PC-9 (cell line): ENCODE results near the gene FERMT2. TPM values are rescaled to one million over a fixed set of nuclear protein-coding genes. Genes with fewer than 3 reads are reported as not detected.

Experiments used
- BruUV-seq: library from RNA; stranded (reverse); fragments of 400-500 nt; replicated peaks from 2 replicates; lab custom pipeline; 2021; lab: Mats Ljungman, UMichigan
- CTCF ChIA-PET: fragments of 300-600 bp; sonication (Branson Sonifier 250); formaldehyde crosslinking; loops from one replicate; lab custom pipeline; 2022; ENCODE audit warnings: antibody characterized with exemption; lab: Charles Lee
- POLR2A ChIA-PET: fragments of 300-600 bp; sonication (Branson Sonifier 250); formaldehyde crosslinking; loops from one replicate; lab custom pipeline; 2022; ENCODE audit warnings: antibody characterized with exemption; ENCODE audit not compliant: unreplicated experiment; lab: Charles Lee
- DNase-seq, 2 experiments: peaks; one replicate each; pipeline versions ENCODE4 v3.0.0 to v3.0.0-alpha.2; 2015 to 2022; ENCODE audit warnings: mixed read lengths in 1 of 2
- H2AFZ ChIP-seq: fragments of 200-600 bp; sonication (generic); 2 replicates; pipeline ENCODE4 v1.8.1; 2017; ENCODE audit warnings: antibody characterized with exemption
- H3F3A ChIP-seq: fragments of 200-600 bp; sonication (generic); 2 replicates; pipeline ENCODE4 v1.8.1; 2017; ENCODE audit warnings: antibody characterized with exemption, mild to moderate bottlenecking, low read depth; ENCODE audit not compliant: insufficient read depth
- H3K27ac ChIP-seq: fragments of 200-600 bp; sonication (generic); 2 replicates; pipeline ENCODE4 v1.6.1; 2016; ENCODE audit warnings: mixed run types
- H3K27me3 ChIP-seq: fragments of 200-600 bp; sonication (generic); 2 replicates; pipeline ENCODE4 v1.6.1; 2016; ENCODE audit warnings: low read depth, mixed run types; ENCODE audit not compliant: insufficient read depth
- H3K36me3 ChIP-seq: fragments of 200-600 bp; sonication (generic); 2 replicates; pipeline ENCODE4 v1.6.1; 2016; ENCODE audit warnings: low read depth, mixed run types
- H3K4me1 ChIP-seq: fragments of 200-600 bp; sonication (generic); replicated peaks from 2 replicates; pipeline ENCODE4 v1.6.1; 2016; ENCODE audit warnings: mixed run types; ENCODE audit not compliant: insufficient read depth
- H3K4me2 ChIP-seq: fragments of 200-600 bp; sonication (generic); 2 replicates; pipeline ENCODE4 v1.6.1; 2017; ENCODE audit warnings: mixed run types
- H3K4me3 ChIP-seq: fragments of 200-600 bp; sonication (generic); 2 replicates; pipeline ENCODE4 v1.6.1; 2016; ENCODE audit warnings: mixed run types
- H3K79me2 ChIP-seq: fragments of 200-600 bp; sonication (generic); 2 replicates; pipeline ENCODE4 v1.6.1; 2017; ENCODE audit warnings: low read depth, mixed run types
- H3K9me2 ChIP-seq: fragments of 200-600 bp; sonication (generic); 2 replicates; pipeline ENCODE4 v1.8.1; 2017; ENCODE audit warnings: mild to moderate bottlenecking; ENCODE audit not compliant: insufficient read depth
- H3K9me3 ChIP-seq: fragments of 200-600 bp; sonication (generic); 2 replicates; pipeline ENCODE4 v1.8.1; 2016; ENCODE audit warnings: low read depth; ENCODE audit not compliant: insufficient read depth
- H4K20me1 ChIP-seq: fragments of 200-600 bp; sonication (generic); 2 replicates; pipeline ENCODE4 v1.8.1; 2017; ENCODE audit not compliant: insufficient read depth
- CTCF ChIP-seq: fragments of 200-600 bp; sonication (generic); conservative IDR thresholded peaks from 2 replicates; pipeline ENCODE4 v1.6.1; 2017; ENCODE audit warnings: mixed run types, antibody characterized with exemption, mild to moderate bottlenecking, moderate library complexity
- EZH2 ChIP-seq: fragments of 200-600 bp; sonication (generic); IDR thresholded peaks from 2 replicates; pipeline ENCODE4 v1.8.0; 2017; ENCODE audit warnings: antibody characterized with exemption, low read depth
- intact Hi-C: fragments of 100-400 bp; cut with micrococcal nuclease; formaldehyde crosslinking; loops from one replicate; pipeline ENCODE4 v1.10.0; 2022; ENCODE audit not compliant: unreplicated experiment
- total RNA-seq: library from RNA; stranded (reverse); gene quantifications from 2 replicates; pipeline ENCODE4 v1.2.3, GENCODE V29; 2021

FERMT2 gene
- total RNA-seq, 1 experiment from 2014 or later = 9.0 TPM

- TF ChIP-seq CTCF (no peak), EZH2 (no peak)
- DNase-seq = peak in 1 of 2 experiments; percentile 40
- Histone ChIP-seq H2AFZ (no peak overlapping the region), H3K4me2 (no peak overlapping the region), H3K4me1 (peaks cover 10% of the 10 kb centered on the region; the same call in 1 of the 2 replicates), H3K9me3 (no peaks in the 10 kb centered on the region), H3F3A (peaks cover 4% of the 10 kb centered on the region; the same call in 1 of the 2 replicates), H3K4me3 (no peak overlapping the region), H3K27ac (0 out of 2 replicates have a peak overlapping the region, but pooled peaks have one; percentile 12), H3K36me3 (no peaks in the 10 kb centered on the region), H3K79me2 (no peaks in the 10 kb centered on the region), H4K20me1 (no peaks in the 10 kb centered on the region), H3K27me3 (no peaks in the 10 kb centered on the region), H3K9me2 (no peaks in the 10 kb centered on the region)
- CTCF ChIA-PET = no interaction called here
- no TSS peak for BruUV-seq
- intact Hi-C loops = no loop called here
- POLR2A ChIA-PET = no interaction called here
Measured at GRCh38 chr14:52919971-52920370, 30.9 kb downstream of the FERMT2 start.

- no peaks in the 10 kb centered on the region for H4K20me1 ChIP-seq
- no TSS peak for BruUV-seq
- POLR2A ChIA-PET = no interaction called here
Measured at GRCh38 chr14:52918486-52918885, 32.4 kb downstream of the FERMT2 start.

GRCh38 chr14:52917735-52918134 lies 33.1 kb downstream of the FERMT2 start:
- Histone ChIP-seq H3K9me3 (no peaks in the 10 kb centered on the region), H3K4me3 (no peak overlapping the region), H3K4me2 (no peak overlapping the region), H3F3A (peaks cover 4% of the 10 kb centered on the region; the same call in 1 of the 2 replicates), H3K4me1 (peaks cover 3% of the 10 kb centered on the region; the same call in 1 of the 2 replicates), H3K27ac (no peak overlapping the region), H3K27me3 (no peaks in the 10 kb centered on the region), H4K20me1 (no peaks in the 10 kb centered on the region), H2AFZ (no peak overlapping the region), H3K9me2 (no peaks in the 10 kb centered on the region), H3K79me2 (no peaks in the 10 kb centered on the region), H3K36me3 (no peaks in the 10 kb centered on the region)
- DNase-seq = no peak
- BruUV-seq = no TSS peak
- CTCF ChIA-PET = interaction anchor here (0.5 kb wide), 1 partner anchor 267 kb away, joined by 3 read pairs; no protein-coding TSS in a partner anchor
- POLR2A ChIA-PET = no interaction called here
- TF ChIP-seq CTCF (no peak), EZH2 (no peak)
- intact Hi-C loops = no loop called here

More at GRCh38 chr14:52918486-52918885, 32.4 kb downstream of the FERMT2 start:
- no peaks in the 10 kb centered on the region for H3K9me3 ChIP-seq
- H3K9me2 ChIP-seq = no peaks in the 10 kb centered on the region
- peaks cover 3% of the 10 kb centered on the region; the same call in 1 of the 2 replicates for H3K4me1 ChIP-seq
- CTCF ChIA-PET = no interaction called here
- no peak for DNase-seq
- no peaks in the 10 kb centered on the region for H3K79me2 ChIP-seq
- intact Hi-C loops = no loop called here
- peaks cover 4% of the 10 kb centered on the region; the same call in 1 of the 2 replicates for H3F3A ChIP-seq
- H3K27ac ChIP-seq = no peak overlapping the region; the same call in 1 of the 2 replicates
- H3K36me3 ChIP-seq = no peaks in the 10 kb centered on the region
- H3K4me3 ChIP-seq = no peak overlapping the region
- no peak for TF ChIP-seq CTCF
- TF ChIP-seq EZH2 = no peak
- H3K4me2 ChIP-seq = no peak overlapping the region
- H2AFZ ChIP-seq = no peak overlapping the region
- no peaks in the 10 kb centered on the region for H3K27me3 ChIP-seq
